H1 (cell line): ENCODE results near the gene HOXD1. TPM values are rescaled to one million over a fixed set of nuclear protein-coding genes. Genes with fewer than 3 reads are reported as not detected.

Experiments
- CTCF ChIA-PET: fragments of 300-600 bp; sonication (Branson Sonifier 250); formaldehyde crosslinking; loops from one replicate; lab custom pipeline; 2021; ENCODE audit not compliant: partially characterized antibody; lab: Charles Lee
- POLR2A ChIA-PET: fragments of 300-600 bp; sonication (Branson Sonifier 250); formaldehyde crosslinking; loops from one replicate; lab custom pipeline; 2021; ENCODE audit warnings: inconsistent platforms; ENCODE audit not compliant: partially characterized antibody; lab: Charles Lee
- DNase-seq, 2 experiments: peaks; one replicate each; pipeline versions ENCODE4 v3.0.0 to v3.0.0-alpha.2; 2010 to 2022; ENCODE audit warnings: low spot score in 2 of 2, low read depth in 1 of 2, mixed read lengths in 1 of 2
- FAIRE-seq: peaks from 2 replicates; lab custom pipeline; 2011; peaks lifted over from hg19 to GRCh38; lab: Jason Lieb, UNC
- H2AFZ ChIP-seq: 2 replicates; pipeline ENCODE4 v1.8.1; 2012; ENCODE audit warnings: low read length, inconsistent platforms
- H2AK5ac ChIP-seq: 2 replicates; pipeline ENCODE4 v1.6.1; 2013; ENCODE audit warnings: low read depth, low read length
- H2BK120ac ChIP-seq: replicated peaks from 2 replicates; pipeline ENCODE3; 2013; ENCODE audit warnings: low read depth, low read length, inconsistent platforms
- H2BK12ac ChIP-seq: 2 replicates; pipeline ENCODE4 v1.6.1; 2013; ENCODE audit warnings: low read depth, low read length
- H2BK15ac ChIP-seq: 2 replicates; pipeline ENCODE4 v1.6.1; 2013; ENCODE audit warnings: low read length
- H2BK20ac ChIP-seq: 2 replicates; pipeline ENCODE4 v1.6.1; 2013; ENCODE audit warnings: low read length
- H2BK5ac ChIP-seq: 2 replicates; pipeline ENCODE4 v1.6.1; 2013; ENCODE audit warnings: low read depth, low read length
- H3K14ac ChIP-seq: 2 replicates; pipeline ENCODE4 v1.6.1; 2013; ENCODE audit warnings: inconsistent platforms; ENCODE audit not compliant: insufficient read length
- H3K18ac ChIP-seq: 2 replicates; pipeline ENCODE4 v1.6.1; 2013; ENCODE audit warnings: low read length; ENCODE audit errors: extremely low read depth
- H3K23ac ChIP-seq: 2 replicates; pipeline ENCODE4 v1.6.1; 2013; ENCODE audit warnings: inconsistent platforms; ENCODE audit not compliant: insufficient read length
- H3K23me2 ChIP-seq: 2 replicates; pipeline ENCODE4 v1.6.1; 2013; ENCODE audit warnings: low read depth, low read length
- H3K27ac ChIP-seq: 2 replicates; pipeline ENCODE4 v1.6.1; 2011; ENCODE audit warnings: low read depth, low read length, inconsistent platforms
- H3K27me3 ChIP-seq, 4 experiments: replicated peaks in 1 of 4; 1 replicate in 1 of 4; 2 replicates in 3 of 4; pipeline versions ENCODE4 v1.6.1 to v1.8.1; 2011 to 2013; ENCODE audit warnings: low read length in 3 of 4, mild to moderate bottlenecking in 3 of 4, inconsistent platforms in 2 of 4, mixed read lengths in 2 of 4, moderate library complexity in 1 of 4; ENCODE audit not compliant: control insufficient read depth in 3 of 4, insufficient read depth in 3 of 4; ENCODE audit errors: extremely low read depth in 1 of 4
- H3K36me3 ChIP-seq, 4 experiments: 2 replicates each; pipeline versions ENCODE4 v1.6.1 to v1.8.1; 2011 to 2013; ENCODE audit warnings: mild to moderate bottlenecking in 4 of 4, low read length in 3 of 4, moderate library complexity in 2 of 4, control low read depth in 1 of 4, inconsistent platforms in 1 of 4; ENCODE audit not compliant: insufficient read depth in 4 of 4, control insufficient read depth in 2 of 4
- H3K4ac ChIP-seq: replicated peaks from 2 replicates; pipeline ENCODE3; 2013; ENCODE audit warnings: low read length, low read depth, mixed read lengths, inconsistent platforms; ENCODE audit not compliant: insufficient read length
- H3K4me1 ChIP-seq, 4 experiments: replicated peaks in 1 of 4; 1 replicate in 1 of 4; 2 replicates in 3 of 4; pipeline versions ENCODE4 v1.6.1 to v1.8.1; 2011 to 2013; ENCODE audit warnings: low read length in 3 of 4, inconsistent platforms in 2 of 4, mixed read lengths in 1 of 4; ENCODE audit not compliant: insufficient read depth in 4 of 4, control insufficient read depth in 3 of 4
- H3K4me2 ChIP-seq, 2 experiments: 2 replicates each; pipeline versions ENCODE4 v1.6.1 to v1.8.1; 2011 to 2013; ENCODE audit warnings: low read depth in 2 of 2, low read length in 2 of 2, control low read depth in 1 of 2, inconsistent platforms in 1 of 2, mild to moderate bottlenecking in 1 of 2; ENCODE audit not compliant: insufficient read depth in 1 of 2
- H3K4me3 ChIP-seq, 4 experiments: fragments of 200-600, 300-600 bp in 1 of 4; sonication (generic), shearing (Covaris generic), sonication (Bioruptor Twin) in 1 of 4; 2 replicates each; pipeline versions ENCODE4 v1.5.1 to v1.8.1; 2011 to 2016; ENCODE audit warnings: low read length in 4 of 4, low read depth in 3 of 4, control low read depth in 2 of 4, inconsistent platforms in 2 of 4, mild to moderate bottlenecking in 2 of 4, mixed read lengths in 1 of 4, moderate library complexity in 1 of 4; ENCODE audit not compliant: insufficient read depth in 2 of 4; ENCODE audit errors: extremely low read depth in 1 of 4
- H3K56ac ChIP-seq: replicated peaks from 2 replicates; pipeline ENCODE3; 2013; ENCODE audit warnings: low read depth, mild to moderate bottlenecking, mixed read lengths, low read length, inconsistent platforms; ENCODE audit not compliant: insufficient read length
- H3K79me1 ChIP-seq: 2 replicates; pipeline ENCODE4 v1.6.1; 2013; ENCODE audit warnings: low read depth, low read length, control low read depth
- H3K79me2 ChIP-seq, 2 experiments: 2 replicates each; pipeline versions ENCODE4 v1.6.1 to v1.8.1; 2012 to 2013; ENCODE audit warnings: low read length in 2 of 2, mild to moderate bottlenecking in 2 of 2, inconsistent platforms in 1 of 2; ENCODE audit not compliant: insufficient read depth in 2 of 2, control insufficient read depth in 1 of 2
- H3K9ac ChIP-seq, 4 experiments: replicated peaks in 1 of 4; 1 replicate in 1 of 4; 2 replicates in 3 of 4; pipeline versions ENCODE4 v1.6.1 to v1.8.1; 2011 to 2013; ENCODE audit warnings: low read depth in 3 of 4, low read length in 3 of 4, control low read depth in 2 of 4, mild to moderate bottlenecking in 2 of 4, moderate library complexity in 2 of 4, inconsistent platforms in 1 of 4; ENCODE audit errors: extremely low read depth in 1 of 4
- H3K9me3 ChIP-seq, 2 experiments: 2 replicates each; pipeline versions ENCODE4 v1.6.1 to v1.8.1; 2012 to 2013; ENCODE audit warnings: mild to moderate bottlenecking in 2 of 2, moderate library complexity in 2 of 2, control low read depth in 1 of 2, inconsistent platforms in 1 of 2, low read depth in 1 of 2, low read length in 1 of 2, mixed read lengths in 1 of 2; ENCODE audit not compliant: insufficient read depth in 2 of 2
- H4K20me1 ChIP-seq, 2 experiments: replicated peaks in 1 of 2; 2 replicates each; pipeline versions ENCODE3 to v1.8.1; 2011 to 2013; ENCODE audit warnings: inconsistent platforms in 2 of 2, low read length in 2 of 2, mild to moderate bottlenecking in 1 of 2; ENCODE audit not compliant: insufficient read depth in 2 of 2, control insufficient read depth in 1 of 2
- H4K5ac ChIP-seq: 2 replicates; pipeline ENCODE4 v1.6.1; 2013; ENCODE audit warnings: low read length, low read depth, mixed read lengths, inconsistent platforms; ENCODE audit not compliant: insufficient read length
- H4K8ac ChIP-seq: 2 replicates; pipeline ENCODE4 v1.8.0; 2013; ENCODE audit warnings: mild to moderate bottlenecking, moderate library complexity, low read length, inconsistent platforms; ENCODE audit not compliant: insufficient read depth; ENCODE audit errors: extremely low read depth
- H4K91ac ChIP-seq: replicated peaks from 2 replicates; pipeline ENCODE3; 2013; ENCODE audit warnings: low read length, mixed read lengths, inconsistent platforms; ENCODE audit not compliant: insufficient read length
- EGR1 ChIP-seq: IDR thresholded peaks from 2 replicates; pipeline ENCODE4 v1.6.1; 2011; ENCODE audit warnings: low read depth, low read length, borderline replicate concordance
- EZH2 ChIP-seq: fragments of 200-600 bp; sonication (generic); IDR thresholded peaks from 2 replicates; pipeline ENCODE4 v1.7.1; 2012; ENCODE audit warnings: low read depth, mild to moderate bottlenecking, moderate library complexity, low read length, inconsistent platforms; ENCODE audit not compliant: severe bottlenecking
- SUZ12 ChIP-seq: fragments of 200-600 bp; sonication (generic); IDR thresholded peaks from 2 replicates; pipeline ENCODE4 v1.6.1; 2012; ENCODE audit warnings: mild to moderate bottlenecking, inconsistent platforms, low read length, moderate library complexity, mixed read lengths
- WGBS, 2 experiments: shearing (Covaris generic) in 1 of 2; methylation state at CpG; one replicate each; pipeline versions ENCODE4 v1.1.6 to v1.1.7; 2013 to 2015; ENCODE audit warnings: low lambda C conversion rate in 2 of 2, mixed read lengths in 2 of 2, inconsistent platforms in 1 of 2, low coverage in 1 of 2, missing lambda C conversion rate in 1 of 2; ENCODE audit not compliant: insufficient replicate concordance in 2 of 2, insufficient coverage in 1 of 2, insufficient read length in 1 of 2; ENCODE audit errors: extremely low coverage in 1 of 2, missing lambda C conversion rate in 1 of 2; 5-methylcytosine and 5-hydroxymethylcytosine counted together
- polyA plus RNA-seq, 7 experiments: library from polyadenylated mRNA; depleted of rRNA in 3 of 7; stranded (reverse) in 5 of 7; unstranded in 2 of 7; fragments of >200 nt in 5 of 7; fragments of 200-250 nt in 2 of 7; gene quantifications; 1 replicate in 5 of 7; 2 replicates in 1 of 7; 4 replicates in 1 of 7; pipeline versions ENCODE4 v1.2.1 to v1.2.3, GENCODE V29; 2011 to 2013; ENCODE audit warnings: missing spikeins in 2 of 7, mixed read lengths in 2 of 7
- total RNA-seq: library from RNA; stranded (reverse); fragmentation: NEBNext Ultra II Directional; extraction: Animal tissue kit (Norgen Biotek cat#: 25700); gene quantifications from 2 replicates; pipeline ENCODE4 v1.2.1, GENCODE V29; 2021

The HOXD1 gene
- total and polyA plus RNA-seq, 2 of the 8 experiments (the other 6 are each of a cell fraction or from before 2014, with no cell fraction given) = 0.03 TPM; not detected in 1

DNA sequence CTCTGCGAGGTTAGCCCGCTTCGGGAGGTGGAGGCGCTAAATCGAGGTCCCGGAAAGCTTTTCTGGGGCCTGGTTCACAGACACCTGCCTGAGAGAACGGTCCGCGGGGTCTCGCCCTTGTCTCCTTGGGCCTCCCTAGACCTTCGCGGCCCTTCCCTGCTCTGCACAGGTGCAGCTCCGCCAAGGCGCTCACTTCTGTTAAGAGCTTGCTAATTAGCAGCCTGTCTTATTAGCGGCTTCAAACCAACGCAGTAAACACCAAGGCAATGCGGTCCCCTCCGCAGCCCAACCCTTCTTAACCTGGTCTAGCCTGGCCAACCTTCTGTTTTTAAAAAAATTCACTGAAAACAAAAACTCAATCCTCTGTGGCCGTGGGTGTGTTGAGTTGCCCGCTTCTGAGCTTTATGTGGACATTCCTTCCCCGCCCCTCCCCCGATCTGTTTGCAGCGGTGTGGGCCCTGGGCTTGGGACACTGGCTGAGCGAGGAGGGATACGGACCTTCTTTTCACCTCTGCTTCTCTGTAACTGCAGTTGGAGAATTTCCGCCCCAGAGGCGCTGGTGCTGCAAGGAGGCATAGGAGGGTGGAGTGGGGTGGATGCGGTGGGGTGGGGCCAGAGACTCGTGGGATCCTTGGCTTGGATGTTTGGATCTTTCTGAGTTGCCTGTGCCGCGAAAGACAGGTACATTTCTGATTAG lies 40.5 kb upstream of the HOXD1 start:
- no peak overlapping the region for H2BK120ac ChIP-seq
- 10% methylated on average over 29 of the region's 31 CpGs; no CpG with 5 or more reads in 1 of the 2 experiments for WGBS, 2 experiments
- no peak overlapping the region for H3K4me3 ChIP-seq
- no peak overlapping the region for H3K27ac ChIP-seq
- ChIA-PET CTCF (interaction anchor here (1.0 to 9.2 kb wide), 6 partner anchors 8 to 491 kb away, joined by 3 to 119 read pairs (median 4); no protein-coding TSS in a partner anchor), POLR2A (no interaction called here)
- H3K14ac ChIP-seq = no peak overlapping the region
- H2AFZ ChIP-seq = no peak overlapping the region
- TF ChIP-seq EGR1 = no peak
- peak; percentile 80 for TF ChIP-seq SUZ12
- TF ChIP-seq EZH2 = peak; percentile 83
- no peak for FAIRE-seq
- peaks cover 0 to 11% (median 0%) of the 10 kb centered on the region in 4 experiments; a peak in 1 of 8 replicates for H3K36me3 ChIP-seq
- peak in 1 of 2 experiments; percentile 54 for DNase-seq
- H3K79me1 ChIP-seq = no peaks in the 10 kb centered on the region
- peaks cover 95 to 100% (median 99%) of the 10 kb centered on the region in 4 experiments for H3K27me3 ChIP-seq
- no peak overlapping the region for H2BK20ac ChIP-seq
- no peak overlapping the region for H2BK15ac ChIP-seq
- H2AK5ac ChIP-seq = no peak overlapping the region; the same call in 1 of the 2 replicates
- peaks cover 2% of the 10 kb centered on the region; the same call in 1 of the 2 replicates for H3K23me2 ChIP-seq
- H3K56ac ChIP-seq = no peak overlapping the region
- no peaks in the 10 kb centered on the region; a peak in 1 of 4 replicates for H3K9me3 ChIP-seq
- H4K20me1 ChIP-seq = peaks cover 15 to 30% of the 10 kb centered on the region in 2 experiments
- peak overlapping the region; percentile 10 to 29; a peak in 3 of 4 replicates for H3K4me2 ChIP-seq
- no peak overlapping the region for H3K23ac ChIP-seq
- peaks cover 0 to 10% (median 2%) of the 10 kb centered on the region in 4 experiments; a peak in 4 of 7 replicates for H3K4me1 ChIP-seq
- H4K91ac ChIP-seq = no peak overlapping the region
- H2BK12ac ChIP-seq = no peak overlapping the region; the same call in 1 of the 2 replicates
- no peak overlapping the region; the same call in 1 of the 2 replicates for H4K8ac ChIP-seq
- H3K79me2 ChIP-seq = no peaks in the 10 kb centered on the region
- no peak overlapping the region for H3K4ac ChIP-seq
- no peak overlapping the region for H3K18ac ChIP-seq
- no peak overlapping the region for H2BK5ac ChIP-seq
- no peak overlapping the region for H3K9ac ChIP-seq
- no peak overlapping the region for H4K5ac ChIP-seq
